T-helper 1 cell treated with Interleukin-12 subunit alpha and Interleukin-12 subunit beta and Interleukin-4 antibody, amounts not matched to agents 30 μg/mL and 1 μg/mL, for 36 hours (primary cell): ENCODE measurements around the gene PIGZ.

Experiments
- H3K27ac Mint-ChIP-seq: one replicate; pipeline ENCODE4 v1.8.0; 2021; ENCODE audit warnings: mild to moderate bottlenecking, mixed read lengths
- H3K27me3 Mint-ChIP-seq: one replicate; pipeline ENCODE4 v1.8.0; 2021; ENCODE audit warnings: low read depth, mixed read lengths
- H3K36me3 Mint-ChIP-seq: one replicate; pipeline ENCODE4 v1.8.0; 2021; ENCODE audit warnings: low read depth, mixed read lengths
- H3K4me1 Mint-ChIP-seq: one replicate; pipeline ENCODE4 v1.8.0; 2021; ENCODE audit warnings: low read depth, mixed read lengths
- H3K4me3 Mint-ChIP-seq: one replicate; pipeline ENCODE4 v1.8.0; 2021; ENCODE audit warnings: mild to moderate bottlenecking, moderate library complexity, mixed read lengths
- H3K9me3 Mint-ChIP-seq: one replicate; pipeline ENCODE4 v1.8.0; 2021; ENCODE audit warnings: mixed read lengths

PIGZ gene

GRCh38 chr3:197006860-197007259, 38.2 kb upstream of the PIGZ start:
- Mint-ChIP-seq H3K4me1 (peaks cover 11% of the 10 kb centered on the region), H3K4me3 (no peak overlapping the region), H3K9me3 (no peaks in the 10 kb centered on the region), H3K27me3 (peaks cover 4% of the 10 kb centered on the region), H3K36me3 (peaks cover 2% of the 10 kb centered on the region), H3K27ac (no peak overlapping the region)

- peaks cover 4% of the 10 kb centered on the region for H3K27me3 Mint-ChIP-seq
- no peak overlapping the region for H3K4me3 Mint-ChIP-seq
- H3K4me1 Mint-ChIP-seq, result peaks cover 11% of the 10 kb centered on the region
- no peak overlapping the region for H3K27ac Mint-ChIP-seq
- H3K36me3 Mint-ChIP-seq, result peaks cover 2% of the 10 kb centered on the region
- H3K9me3 Mint-ChIP-seq, result no peaks in the 10 kb centered on the region
These were observed 37.8 kb upstream of the PIGZ start for GRCh38 chr3:197006446-197006845.

DNA sequence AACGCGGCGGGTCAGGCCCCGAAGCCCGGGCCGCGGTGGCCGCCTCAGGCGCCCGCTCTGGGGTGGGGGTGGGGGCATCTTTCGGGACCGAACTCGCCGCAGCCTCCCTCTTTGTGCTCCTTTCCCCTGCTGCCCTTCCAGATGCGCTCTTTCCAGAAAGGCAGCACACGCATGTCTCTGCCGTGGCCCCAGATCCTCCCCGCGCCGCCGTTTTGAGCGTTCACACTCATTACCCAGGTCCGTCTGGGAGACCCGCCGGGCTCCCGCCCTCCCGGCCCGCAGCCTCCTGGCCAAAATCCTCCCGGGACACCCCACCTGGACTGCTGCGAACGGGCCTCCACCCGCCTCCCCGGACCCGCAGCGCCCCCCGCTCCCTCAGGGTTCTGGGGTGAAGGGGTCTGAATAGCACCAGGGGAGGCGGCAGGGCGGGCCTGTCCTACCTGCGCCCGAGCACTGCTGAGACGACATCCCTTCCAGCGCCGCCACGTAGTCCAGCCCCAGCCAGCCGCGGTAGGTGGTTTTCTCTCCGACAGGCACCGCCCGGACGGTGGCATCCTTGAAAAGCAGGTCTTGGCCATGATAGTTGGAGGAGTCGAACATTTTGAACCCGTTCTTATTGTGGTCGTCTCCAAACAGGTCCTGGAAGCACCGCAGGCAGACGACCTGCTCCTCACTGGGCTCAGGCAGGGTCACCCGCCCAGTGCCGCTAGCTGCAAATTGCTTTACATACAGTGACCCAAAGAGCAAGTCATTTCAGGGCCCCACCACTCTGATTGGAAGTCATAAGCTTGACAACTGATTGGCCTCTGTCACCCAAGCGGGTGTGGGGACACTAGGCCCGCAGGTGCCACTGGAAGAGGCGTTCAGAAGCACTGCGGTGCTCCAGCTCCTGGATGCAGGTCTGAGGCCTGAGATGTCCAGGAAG, 35.1 kb upstream of the PIGZ start:
- H3K27ac Mint-ChIP-seq, result peak overlapping the region; percentile 79
- H3K27me3 Mint-ChIP-seq, result peaks cover 4% of the 10 kb centered on the region
- H3K36me3 Mint-ChIP-seq, result peaks cover 2% of the 10 kb centered on the region
- H3K9me3 Mint-ChIP-seq, result no peaks in the 10 kb centered on the region
- peak overlapping the region; percentile 87 for H3K4me3 Mint-ChIP-seq
- peaks cover 11% of the 10 kb centered on the region for H3K4me1 Mint-ChIP-seq

- Mint-ChIP-seq H3K9me3 (no peaks in the 10 kb centered on the region), H3K36me3 (peaks cover 2% of the 10 kb centered on the region), H3K27ac (no peak overlapping the region), H3K4me3 (no peak overlapping the region), H3K27me3 (peaks cover 4% of the 10 kb centered on the region), H3K4me1 (peaks cover 11% of the 10 kb centered on the region)
These were observed 34.2 kb upstream of the PIGZ start for GRCh38 chr3:197002701-197003454.

- H3K27ac Mint-ChIP-seq, result peak overlapping the region; percentile 68
- no peaks in the 10 kb centered on the region for H3K9me3 Mint-ChIP-seq
These were observed 33.5 kb upstream of the PIGZ start for GRCh38 chr3:197001972-197002700.

DNA sequence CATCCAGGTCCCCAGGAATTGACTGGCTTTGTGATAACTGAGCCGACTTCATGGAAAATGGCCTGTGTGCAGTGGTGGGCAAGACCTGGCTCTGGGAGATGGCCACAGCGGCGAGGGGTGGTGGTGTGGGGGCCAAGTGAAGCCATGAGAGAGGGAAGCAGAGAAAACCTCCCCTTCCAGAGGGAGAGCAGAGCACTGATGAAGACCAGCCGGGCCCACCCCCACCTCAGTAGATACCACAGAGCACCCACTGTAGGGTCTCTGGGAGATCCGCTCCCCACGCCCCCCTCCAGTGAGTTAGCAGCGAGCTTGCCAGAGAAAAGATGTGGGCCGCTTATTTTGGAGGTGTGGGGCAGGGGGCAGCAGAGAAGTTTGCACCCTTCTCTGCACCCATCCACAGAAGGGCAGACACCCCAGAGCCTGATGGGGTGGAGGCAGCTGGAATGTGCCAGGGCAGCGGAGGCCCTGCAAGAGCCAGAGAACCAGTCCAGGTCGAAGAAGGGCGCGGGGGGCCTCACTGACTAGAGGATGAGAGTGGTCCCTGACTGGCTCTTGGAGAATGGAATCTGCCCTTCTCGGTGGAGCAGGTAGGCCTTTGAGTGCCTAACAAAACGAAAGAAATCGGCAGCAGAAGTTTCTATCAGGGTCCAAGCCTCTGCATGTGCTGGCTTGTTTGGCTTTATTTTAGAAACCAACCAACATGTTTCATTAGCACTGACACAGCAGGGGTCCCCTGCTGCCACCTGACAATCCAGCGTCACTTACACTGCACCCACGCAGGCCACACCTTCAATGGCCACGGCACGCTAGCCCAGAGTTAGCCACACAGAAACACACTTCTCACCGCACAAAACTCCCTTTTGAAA, 32.7 kb upstream of the PIGZ start:
- peak overlapping the region; percentile 77 for H3K4me3 Mint-ChIP-seq
- H3K36me3 Mint-ChIP-seq, result peaks cover 2% of the 10 kb centered on the region
- peaks cover 4% of the 10 kb centered on the region for H3K27me3 Mint-ChIP-seq
- peaks cover 11% of the 10 kb centered on the region for H3K4me1 Mint-ChIP-seq
- H3K27ac Mint-ChIP-seq, result peak overlapping the region; percentile 68
- H3K9me3 Mint-ChIP-seq, result no peaks in the 10 kb centered on the region

More at GRCh38 chr3:197001972-197002700, 33.5 kb upstream of the PIGZ start:
- Mint-ChIP-seq H3K27me3 (peaks cover 4% of the 10 kb centered on the region), H3K4me1 (peaks cover 11% of the 10 kb centered on the region), H3K36me3 (peaks cover 2% of the 10 kb centered on the region), H3K4me3 (peak overlapping the region; percentile 77)

GRCh38 chr3:197000211-197000610, 31.6 kb upstream of the PIGZ start:
- Mint-ChIP-seq H3K27me3 (peaks cover 4% of the 10 kb centered on the region), H3K4me1 (peaks cover 11% of the 10 kb centered on the region), H3K36me3 (peaks cover 2% of the 10 kb centered on the region), H3K4me3 (no peak overlapping the region), H3K27ac (no peak overlapping the region), H3K9me3 (no peaks in the 10 kb centered on the region)

DNA sequence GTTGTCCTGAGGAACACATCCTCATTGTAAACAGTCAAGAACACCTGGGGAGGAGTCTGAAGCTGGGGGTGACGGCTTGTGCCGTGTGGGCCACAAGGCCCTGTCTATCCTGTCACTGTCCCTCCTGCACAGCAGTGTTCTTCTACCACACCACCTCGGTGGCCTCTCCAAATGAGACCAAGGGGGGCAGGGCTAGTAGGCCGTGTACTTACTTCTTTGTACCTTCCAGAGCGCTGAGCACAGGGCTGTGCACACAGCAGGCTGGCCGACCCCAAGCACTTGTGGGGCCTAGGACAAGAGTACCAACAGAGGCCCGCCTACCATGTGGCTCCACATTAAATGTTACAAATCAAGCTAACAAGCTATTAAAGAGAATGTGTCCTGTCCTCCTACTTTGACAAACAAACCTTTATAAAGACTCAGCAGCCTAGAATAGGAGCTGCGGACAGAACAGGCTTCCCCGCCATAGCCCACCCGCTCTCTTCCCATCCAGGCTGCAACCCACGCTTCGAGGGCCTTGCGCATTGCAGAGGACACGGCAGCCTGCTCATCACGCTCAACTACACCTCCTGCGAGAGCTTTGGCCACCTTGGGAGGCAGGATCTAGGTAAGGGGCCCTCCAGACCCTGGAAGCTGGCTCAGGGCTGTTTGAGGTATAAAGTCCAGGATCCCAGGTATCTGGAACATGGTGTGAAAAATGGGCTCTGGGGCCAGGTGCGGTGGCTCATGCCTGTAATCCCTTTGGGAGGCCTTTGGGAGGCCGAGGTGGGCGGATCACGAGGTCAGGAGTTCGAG, 30.5 kb upstream of the PIGZ start:
- H3K27me3 Mint-ChIP-seq, result no peaks in the 10 kb centered on the region
- H3K4me3 Mint-ChIP-seq, result no peak overlapping the region
- peaks cover 5% of the 10 kb centered on the region for H3K4me1 Mint-ChIP-seq
- H3K27ac Mint-ChIP-seq, result no peak overlapping the region
- H3K9me3 Mint-ChIP-seq, result no peaks in the 10 kb centered on the region
- no peaks in the 10 kb centered on the region for H3K36me3 Mint-ChIP-seq

DNA sequence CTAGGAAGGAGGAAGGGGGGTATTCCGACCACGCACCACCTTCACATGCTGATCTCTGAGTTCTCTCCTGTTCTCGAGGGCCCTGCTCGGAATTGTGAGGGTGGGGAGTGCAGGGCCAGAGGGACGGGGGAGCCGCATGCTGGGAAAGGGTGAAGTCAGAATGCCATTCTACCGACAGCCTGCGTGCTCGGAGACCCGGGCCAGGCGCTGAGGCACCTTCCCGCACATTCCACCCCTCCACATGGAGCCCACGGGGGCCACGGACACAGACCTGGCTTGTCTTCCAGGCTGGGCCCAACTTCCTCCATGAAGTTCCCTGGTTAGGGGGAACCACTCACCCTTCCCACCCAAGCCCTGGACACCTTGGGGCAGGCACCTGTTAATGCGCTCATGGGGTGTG, 28.7 kb upstream of the PIGZ start:
- no peaks in the 10 kb centered on the region for H3K36me3 Mint-ChIP-seq
- H3K27ac Mint-ChIP-seq, result no peak overlapping the region
- no peaks in the 10 kb centered on the region for H3K9me3 Mint-ChIP-seq
- no peaks in the 10 kb centered on the region for H3K4me1 Mint-ChIP-seq
- no peaks in the 10 kb centered on the region for H3K27me3 Mint-ChIP-seq
- H3K4me3 Mint-ChIP-seq, result no peak overlapping the region

GRCh38 chr3:196996454-196997265, 28.0 kb upstream of the PIGZ start:
- Mint-ChIP-seq H3K27ac (no peak overlapping the region), H3K36me3 (no peaks in the 10 kb centered on the region), H3K9me3 (no peaks in the 10 kb centered on the region), H3K27me3 (no peaks in the 10 kb centered on the region), H3K4me1 (no peaks in the 10 kb centered on the region), H3K4me3 (no peak overlapping the region)

GRCh38 chr3:196995646-196996355, 27.2 kb upstream of the PIGZ start:
- no peaks in the 10 kb centered on the region for H3K27me3 Mint-ChIP-seq
- no peaks in the 10 kb centered on the region for H3K9me3 Mint-ChIP-seq
- H3K4me1 Mint-ChIP-seq, result no peaks in the 10 kb centered on the region
- H3K27ac Mint-ChIP-seq, result no peak overlapping the region
- H3K36me3 Mint-ChIP-seq, result no peaks in the 10 kb centered on the region
- no peak overlapping the region for H3K4me3 Mint-ChIP-seq

GRCh38 chr3:196995027-196995426, 26.4 kb upstream of the PIGZ start:
- no peaks in the 10 kb centered on the region for H3K27me3 Mint-ChIP-seq
- no peaks in the 10 kb centered on the region for H3K36me3 Mint-ChIP-seq
- H3K27ac Mint-ChIP-seq, result no peak overlapping the region
- no peak overlapping the region for H3K4me3 Mint-ChIP-seq
- H3K9me3 Mint-ChIP-seq, result no peaks in the 10 kb centered on the region
- H3K4me1 Mint-ChIP-seq, result no peaks in the 10 kb centered on the region
